ENCODE data around the gene CDH4. TPM values are rescaled to one million over a fixed set of nuclear protein-coding genes. Genes with fewer than 3 reads are reported as not detected.

Gene CDH4
- total and polyA plus RNA-seq, 9 of the 15 experiments (the other 6 are each of a cell fraction or from before 2014, with no cell fraction given), result 0.04 TPM; not detected in 8

- TF ChIP-seq, protein P1, sequence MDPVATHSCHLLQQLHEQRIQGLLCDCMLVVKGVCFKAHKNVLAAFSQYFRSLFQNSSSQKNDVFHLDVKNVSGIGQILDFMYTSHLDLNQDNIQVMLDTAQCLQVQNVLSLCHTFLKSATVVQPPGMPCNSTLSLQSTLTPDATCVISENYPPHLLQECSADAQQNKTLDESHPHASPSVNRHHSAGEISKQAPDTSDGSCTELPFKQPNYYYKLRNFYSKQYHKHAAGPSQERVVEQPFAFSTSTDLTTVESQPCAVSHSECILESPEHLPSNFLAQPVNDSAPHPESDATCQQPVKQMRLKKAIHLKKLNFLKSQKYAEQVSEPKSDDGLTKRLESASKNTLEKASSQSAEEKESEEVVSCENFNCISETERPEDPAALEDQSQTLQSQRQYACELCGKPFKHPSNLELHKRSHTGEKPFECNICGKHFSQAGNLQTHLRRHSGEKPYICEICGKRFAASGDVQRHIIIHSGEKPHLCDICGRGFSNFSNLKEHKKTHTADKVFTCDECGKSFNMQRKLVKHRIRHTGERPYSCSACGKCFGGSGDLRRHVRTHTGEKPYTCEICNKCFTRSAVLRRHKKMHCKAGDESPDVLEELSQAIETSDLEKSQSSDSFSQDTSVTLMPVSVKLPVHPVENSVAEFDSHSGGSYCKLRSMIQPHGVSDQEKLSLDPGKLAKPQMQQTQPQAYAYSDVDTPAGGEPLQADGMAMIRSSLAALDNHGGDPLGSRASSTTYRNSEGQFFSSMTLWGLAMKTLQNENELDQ (CRISPR knock-in tag; IDR thresholded peaks at IDR 0.05; ENCODE audit: borderline replicate concordance), result no peak
- TF ChIP-seq NFYB (IDR thresholded peaks at IDR 0.05; ENCODE audit: extremely low read depth, insufficient read length), result peak; percentile 76
These were observed 707.0 kb downstream of the CDH4 start (continued) for GRCh38 chr20:61958773-61959700.

- in situ Hi-C loops (cut with MboI) (no loop called here), intact Hi-C loops (cut with micrococcal nuclease) (no loop called here)
- POLR2A ChIA-PET, result no interaction called here
- Histone ChIP-seq H3K27me3 (ENCODE audit: control insufficient read depth in 2 of 2, insufficient read depth in 2 of 2, low read length in 2 of 2) (peaks cover 0 to 14% of the 10 kb centered on the region in 2 experiments; a peak in 2 of 5 replicates), H3K9ac (ENCODE audit: insufficient read depth in 1 of 2, low read depth in 2 of 2, low read length in 2 of 2) (no peak overlapping the region), H3K4me1 (replicated peaks in 1 of 2; ENCODE audit: control insufficient read depth in 2 of 2, insufficient read depth in 2 of 2, low read length in 2 of 2) (peaks cover 0 to 7% of the 10 kb centered on the region in 2 experiments; a peak in 3 of 5 replicates), H3K4me2 (ENCODE audit: insufficient read depth, low read length) (no peak overlapping the region), H3K27ac (ENCODE audit: extremely low read depth, low read depth, low read length) (no peak overlapping the region), H4K20me1 (replicated peaks; ENCODE audit: control insufficient read depth, insufficient read depth, low read length) (no peaks in the 10 kb centered on the region), H3K9me3 (replicated peaks; ENCODE audit: control insufficient read depth, insufficient read depth, low read depth, low read length) (no peaks in the 10 kb centered on the region; the same call in none of the 2 replicates), H2AFZ (ENCODE audit: low read depth, low read length) (no peak overlapping the region), H3K4me3 (no peak overlapping the region), H3K36me3 (ENCODE audit: control insufficient read depth, insufficient read depth, low read length) (no peaks in the 10 kb centered on the region), H3K79me2 (ENCODE audit: control insufficient read depth, insufficient read depth, low read length) (no peaks in the 10 kb centered on the region), H3K9me1 (ENCODE audit: control insufficient read depth, insufficient read depth, low read length) (no peaks in the 10 kb centered on the region)
- CTCF ChIA-PET (ENCODE audit: low intra/inter-chr PET ratio), result no interaction called here
- DNase-seq (ENCODE audit: extremely low read depth in 1 of 4, low spot score in 3 of 4) (no peak), ATAC-seq (no peak), FAIRE-seq (no peak)
- TF ChIP-seq, protein P2, sequence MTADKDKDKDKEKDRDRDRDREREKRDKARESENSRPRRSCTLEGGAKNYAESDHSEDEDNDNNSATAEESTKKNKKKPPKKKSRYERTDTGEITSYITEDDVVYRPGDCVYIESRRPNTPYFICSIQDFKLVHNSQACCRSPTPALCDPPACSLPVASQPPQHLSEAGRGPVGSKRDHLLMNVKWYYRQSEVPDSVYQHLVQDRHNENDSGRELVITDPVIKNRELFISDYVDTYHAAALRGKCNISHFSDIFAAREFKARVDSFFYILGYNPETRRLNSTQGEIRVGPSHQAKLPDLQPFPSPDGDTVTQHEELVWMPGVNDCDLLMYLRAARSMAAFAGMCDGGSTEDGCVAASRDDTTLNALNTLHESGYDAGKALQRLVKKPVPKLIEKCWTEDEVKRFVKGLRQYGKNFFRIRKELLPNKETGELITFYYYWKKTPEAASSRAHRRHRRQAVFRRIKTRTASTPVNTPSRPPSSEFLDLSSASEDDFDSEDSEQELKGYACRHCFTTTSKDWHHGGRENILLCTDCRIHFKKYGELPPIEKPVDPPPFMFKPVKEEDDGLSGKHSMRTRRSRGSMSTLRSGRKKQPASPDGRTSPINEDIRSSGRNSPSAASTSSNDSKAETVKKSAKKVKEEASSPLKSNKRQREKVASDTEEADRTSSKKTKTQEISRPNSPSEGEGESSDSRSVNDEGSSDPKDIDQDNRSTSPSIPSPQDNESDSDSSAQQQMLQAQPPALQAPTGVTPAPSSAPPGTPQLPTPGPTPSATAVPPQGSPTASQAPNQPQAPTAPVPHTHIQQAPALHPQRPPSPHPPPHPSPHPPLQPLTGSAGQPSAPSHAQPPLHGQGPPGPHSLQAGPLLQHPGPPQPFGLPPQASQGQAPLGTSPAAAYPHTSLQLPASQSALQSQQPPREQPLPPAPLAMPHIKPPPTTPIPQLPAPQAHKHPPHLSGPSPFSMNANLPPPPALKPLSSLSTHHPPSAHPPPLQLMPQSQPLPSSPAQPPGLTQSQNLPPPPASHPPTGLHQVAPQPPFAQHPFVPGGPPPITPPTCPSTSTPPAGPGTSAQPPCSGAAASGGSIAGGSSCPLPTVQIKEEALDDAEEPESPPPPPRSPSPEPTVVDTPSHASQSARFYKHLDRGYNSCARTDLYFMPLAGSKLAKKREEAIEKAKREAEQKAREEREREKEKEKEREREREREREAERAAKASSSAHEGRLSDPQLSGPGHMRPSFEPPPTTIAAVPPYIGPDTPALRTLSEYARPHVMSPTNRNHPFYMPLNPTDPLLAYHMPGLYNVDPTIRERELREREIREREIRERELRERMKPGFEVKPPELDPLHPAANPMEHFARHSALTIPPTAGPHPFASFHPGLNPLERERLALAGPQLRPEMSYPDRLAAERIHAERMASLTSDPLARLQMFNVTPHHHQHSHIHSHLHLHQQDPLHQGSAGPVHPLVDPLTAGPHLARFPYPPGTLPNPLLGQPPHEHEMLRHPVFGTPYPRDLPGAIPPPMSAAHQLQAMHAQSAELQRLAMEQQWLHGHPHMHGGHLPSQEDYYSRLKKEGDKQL (CRISPR knock-in tag; IDR thresholded peaks at IDR 0.05; ENCODE audit: borderline replicate concordance), result no peak
- TF ChIP-seq, protein P3, sequence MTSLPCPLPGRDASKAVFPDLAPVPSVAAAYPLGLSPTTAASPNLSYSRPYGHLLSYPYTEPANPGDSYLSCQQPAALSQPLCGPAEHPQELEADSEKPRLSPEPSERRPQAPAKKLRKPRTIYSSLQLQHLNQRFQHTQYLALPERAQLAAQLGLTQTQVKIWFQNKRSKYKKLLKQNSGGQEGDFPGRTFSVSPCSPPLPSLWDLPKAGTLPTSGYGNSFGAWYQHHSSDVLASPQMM (CRISPR knock-in tag; IDR thresholded peaks at IDR 0.05), result no peak
- TF ChIP-seq, protein P4, sequence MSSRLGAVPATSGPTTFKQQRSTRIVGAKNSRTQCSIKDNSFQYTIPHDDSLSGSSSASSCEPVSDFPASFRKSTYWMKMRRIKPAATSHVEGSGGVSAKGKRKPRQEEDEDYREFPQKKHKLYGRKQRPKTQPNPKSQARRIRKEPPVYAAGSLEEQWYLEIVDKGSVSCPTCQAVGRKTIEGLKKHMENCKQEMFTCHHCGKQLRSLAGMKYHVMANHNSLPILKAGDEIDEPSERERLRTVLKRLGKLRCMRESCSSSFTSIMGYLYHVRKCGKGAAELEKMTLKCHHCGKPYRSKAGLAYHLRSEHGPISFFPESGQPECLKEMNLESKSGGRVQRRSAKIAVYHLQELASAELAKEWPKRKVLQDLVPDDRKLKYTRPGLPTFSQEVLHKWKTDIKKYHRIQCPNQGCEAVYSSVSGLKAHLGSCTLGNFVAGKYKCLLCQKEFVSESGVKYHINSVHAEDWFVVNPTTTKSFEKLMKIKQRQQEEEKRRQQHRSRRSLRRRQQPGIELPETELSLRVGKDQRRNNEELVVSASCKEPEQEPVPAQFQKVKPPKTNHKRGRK (tag; IDR thresholded peaks at IDR 0.05), result no peak
- TF ChIP-seq ZNF57 (CRISPR knock-in tag; IDR thresholded peaks at IDR 0.05), result no peak
- no peak for TF ChIP-seq ZNF282 (CRISPR knock-in tag; IDR thresholded peaks at IDR 0.05)
- no peak for TF ChIP-seq ZNF197 (CRISPR knock-in tag; IDR thresholded peaks at IDR 0.05; ENCODE audit: low read depth)
- 49% methylated on average over 12 of the region's 12 CpGs for WGBS (ENCODE audit: insufficient coverage, low coverage, missing lambda C conversion rate)
- no TSS peak for BruUV-seq (replicated peaks)
These were observed 708.8 kb downstream of the CDH4 start for GRCh38 chr20:61960836-61961235.
